Cardiac fibroblast (primary cell): ENCODE results near the gene EYA4.

Experiments
- DNase-seq, 2 donors: peaks; one replicate each; pipeline versions ENCODE4 v3.0.0 to v3.0.0-alpha.2; 2010; ENCODE audit warnings: low read depth in 2 of 2
- H3K4me3 ChIP-seq, 2 donors: replicated peaks in 1 of 2; 1 replicate in 1 of 2; 2 replicates in 1 of 2; pipeline ENCODE4 v1.5.1; 2011; ENCODE audit warnings: low read depth in 2 of 2, low read length in 2 of 2, mild to moderate bottlenecking in 2 of 2, moderate library complexity in 1 of 2
- CTCF ChIP-seq: IDR thresholded peaks from one replicate; pipeline ENCODE4 v1.5.1; 2011; ENCODE audit warnings: low read depth, mild to moderate bottlenecking, low read length, inconsistent platforms

The EYA4 gene

GRCh38 chr6:133528566-133528965 lies 287.4 kb downstream of the EYA4 start:
- TF ChIP-seq CTCF: no peak
- DNase-seq: no peak
- no peak overlapping the region for H3K4me3 ChIP-seq

- H3K4me3 ChIP-seq: no peak overlapping the region
- no peak for TF ChIP-seq CTCF
- DNase-seq: no peak
These were observed 291.8 kb downstream of the EYA4 start for GRCh38 chr6:133532908-133533307.

GRCh38 chr6:133539502-133540259 lies 298.5 kb downstream of the EYA4 start:
- no peak for DNase-seq
- no peak overlapping the region for H3K4me3 ChIP-seq
- TF ChIP-seq CTCF: no peak

- DNase-seq: no peak
- H3K4me3 ChIP-seq: no peak overlapping the region
- no peak for TF ChIP-seq CTCF
These were observed 299.2 kb downstream of the EYA4 start for GRCh38 chr6:133540361-133540760.

GRCh38 chr6:133541040-133541439 lies 299.9 kb downstream of the EYA4 start:
- no peak for DNase-seq
- no peak for TF ChIP-seq CTCF
- H3K4me3 ChIP-seq: no peak overlapping the region

GRCh38 chr6:133542056-133542821 lies 301.1 kb downstream of the EYA4 start:
- no peak for TF ChIP-seq CTCF
- no peak overlapping the region for H3K4me3 ChIP-seq
- DNase-seq: peak; percentile 3 to 60
